Bronchial epithelial cell (primary cell): ENCODE results near the gene LCOR. TPM values are rescaled to one million over a fixed set of nuclear protein-coding genes. Genes with fewer than 3 reads are reported as not detected.

Experiments used
- DNase-seq: peaks from one replicate; pipeline ENCODE4 v3.0.0-alpha.2; 2010; ENCODE audit warnings: low read depth
- FAIRE-seq: peaks from 2 replicates; lab custom pipeline; 2011; peaks lifted over from hg19 to GRCh38; lab: Jason Lieb, UNC
- H3K27me3 ChIP-seq: 2 replicates; pipeline ENCODE4 v1.5.1; 2011; ENCODE audit warnings: low read length; ENCODE audit not compliant: control insufficient read depth, insufficient read depth
- H3K36me3 ChIP-seq: 2 replicates; pipeline ENCODE4 v1.5.1; 2011; ENCODE audit warnings: low read length; ENCODE audit not compliant: control insufficient read depth, insufficient read depth
- H3K4me3 ChIP-seq: 2 replicates; pipeline ENCODE4 v1.5.1; 2011; ENCODE audit warnings: mild to moderate bottlenecking, low read depth, low read length, control low read depth
- total RNA-seq: library from RNA; depleted of rRNA; stranded (reverse); fragments of >200 nt; gene quantifications from 2 replicates; pipeline ENCODE4 v1.2.1, GENCODE V29; 2014
- TF ChIP-seq, protein P1 (sequence below): IDR thresholded peaks from 2 replicates; pipeline ENCODE4 v1.5.1; 2011; ENCODE audit warnings: mild to moderate bottlenecking, moderate library complexity, low read length, control low read depth, inconsistent platforms; ENCODE audit not compliant: insufficient read depth, severe bottlenecking

Gene LCOR
- total RNA-seq, 1 donor from 2014 or later, result 29.5 TPM

DNA sequence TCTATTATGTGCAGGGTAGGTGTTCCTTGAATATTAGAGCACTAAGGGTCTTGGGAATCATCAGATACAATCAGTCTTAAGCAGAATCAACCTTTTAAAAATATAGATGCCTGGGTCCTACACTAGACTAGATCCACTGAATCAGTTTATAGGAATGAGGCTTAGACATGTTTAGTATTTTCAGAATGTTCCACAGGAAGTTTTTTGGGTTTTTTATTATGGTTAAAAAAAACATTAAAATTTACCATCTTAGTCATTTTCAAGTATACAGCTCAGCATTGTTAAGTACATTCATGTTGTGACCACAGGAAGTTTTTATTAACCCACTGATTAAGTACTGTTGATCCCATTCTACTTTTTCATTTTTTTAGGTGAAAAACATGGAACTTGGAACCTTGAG, 135.7 kb downstream of the LCOR start:
- TF ChIP-seq, protein P1, sequence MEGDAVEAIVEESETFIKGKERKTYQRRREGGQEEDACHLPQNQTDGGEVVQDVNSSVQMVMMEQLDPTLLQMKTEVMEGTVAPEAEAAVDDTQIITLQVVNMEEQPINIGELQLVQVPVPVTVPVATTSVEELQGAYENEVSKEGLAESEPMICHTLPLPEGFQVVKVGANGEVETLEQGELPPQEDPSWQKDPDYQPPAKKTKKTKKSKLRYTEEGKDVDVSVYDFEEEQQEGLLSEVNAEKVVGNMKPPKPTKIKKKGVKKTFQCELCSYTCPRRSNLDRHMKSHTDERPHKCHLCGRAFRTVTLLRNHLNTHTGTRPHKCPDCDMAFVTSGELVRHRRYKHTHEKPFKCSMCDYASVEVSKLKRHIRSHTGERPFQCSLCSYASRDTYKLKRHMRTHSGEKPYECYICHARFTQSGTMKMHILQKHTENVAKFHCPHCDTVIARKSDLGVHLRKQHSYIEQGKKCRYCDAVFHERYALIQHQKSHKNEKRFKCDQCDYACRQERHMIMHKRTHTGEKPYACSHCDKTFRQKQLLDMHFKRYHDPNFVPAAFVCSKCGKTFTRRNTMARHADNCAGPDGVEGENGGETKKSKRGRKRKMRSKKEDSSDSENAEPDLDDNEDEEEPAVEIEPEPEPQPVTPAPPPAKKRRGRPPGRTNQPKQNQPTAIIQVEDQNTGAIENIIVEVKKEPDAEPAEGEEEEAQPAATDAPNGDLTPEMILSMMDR, result no peak
- Histone ChIP-seq H3K4me3 (no peak overlapping the region), H3K27me3 (no peaks in the 10 kb centered on the region), H3K36me3 (no peaks in the 10 kb centered on the region)
- DNase-seq, result no peak
- FAIRE-seq, result no peak

DNA sequence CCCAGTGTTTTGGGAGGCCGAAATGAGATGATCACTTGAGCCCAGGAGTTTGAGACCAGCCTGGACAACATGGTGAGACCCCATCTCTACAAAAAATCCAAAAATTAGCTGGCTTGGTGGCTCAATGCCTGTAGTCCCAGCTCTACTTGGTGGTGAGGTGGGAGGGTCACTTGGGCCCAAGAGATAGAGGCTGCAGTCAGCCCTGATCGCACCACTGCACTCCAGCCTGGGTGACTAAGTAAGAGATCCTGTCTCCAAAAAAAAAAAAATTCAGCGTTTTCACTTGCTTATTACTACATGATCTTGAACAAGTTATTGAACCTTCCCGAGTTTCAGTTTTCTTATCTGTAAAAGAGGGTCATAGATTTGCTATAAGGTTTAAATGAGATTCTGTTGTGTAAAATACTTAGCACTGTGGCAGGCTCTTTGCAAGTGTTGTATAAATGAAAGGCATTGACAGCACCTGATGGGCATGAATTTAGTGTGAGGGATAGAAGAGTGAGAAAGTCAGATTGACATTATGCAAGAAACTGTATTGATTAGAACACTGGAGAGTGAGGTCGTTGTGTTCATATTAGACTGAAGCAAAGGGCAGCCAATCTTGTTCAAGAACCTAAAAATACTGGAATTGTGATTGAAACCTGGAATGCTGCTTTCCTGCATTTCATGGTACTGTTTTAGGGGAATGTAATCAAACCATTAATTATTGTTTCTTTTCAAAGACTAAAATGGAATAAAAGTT, 136.8 kb downstream of the LCOR start:
- no peak for DNase-seq
- H3K4me3 ChIP-seq, result no peak overlapping the region
- TF ChIP-seq, protein P1, result no peak
- no peak for FAIRE-seq
- no peaks in the 10 kb centered on the region for H3K27me3 ChIP-seq
- H3K36me3 ChIP-seq, result no peaks in the 10 kb centered on the region

DNA sequence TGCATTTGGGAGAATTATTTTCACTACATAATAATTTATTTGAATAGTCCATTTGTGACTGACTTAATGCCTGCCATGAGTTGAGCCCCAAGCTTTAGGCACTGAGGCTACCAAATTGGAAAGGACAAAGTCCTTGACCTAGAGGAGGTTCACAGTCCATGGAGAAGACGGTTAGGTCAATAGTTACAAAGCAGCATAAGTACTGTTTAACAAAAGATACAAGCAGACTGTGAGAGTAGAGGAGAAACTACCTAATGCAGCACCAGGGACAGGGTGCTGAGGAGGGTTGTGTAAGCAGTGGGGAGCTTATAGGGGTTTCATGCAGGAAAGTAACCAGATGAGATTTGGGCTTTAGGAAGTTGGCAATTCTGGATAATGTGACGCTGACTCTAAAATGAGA, 139.2 kb downstream of the LCOR start:
- DNase-seq (no peak), FAIRE-seq (no peak)
- H3K27me3 ChIP-seq, result no peaks in the 10 kb centered on the region
- no peaks in the 10 kb centered on the region for H3K36me3 ChIP-seq
- TF ChIP-seq, protein P1, result no peak
- H3K4me3 ChIP-seq, result no peak overlapping the region

DNA sequence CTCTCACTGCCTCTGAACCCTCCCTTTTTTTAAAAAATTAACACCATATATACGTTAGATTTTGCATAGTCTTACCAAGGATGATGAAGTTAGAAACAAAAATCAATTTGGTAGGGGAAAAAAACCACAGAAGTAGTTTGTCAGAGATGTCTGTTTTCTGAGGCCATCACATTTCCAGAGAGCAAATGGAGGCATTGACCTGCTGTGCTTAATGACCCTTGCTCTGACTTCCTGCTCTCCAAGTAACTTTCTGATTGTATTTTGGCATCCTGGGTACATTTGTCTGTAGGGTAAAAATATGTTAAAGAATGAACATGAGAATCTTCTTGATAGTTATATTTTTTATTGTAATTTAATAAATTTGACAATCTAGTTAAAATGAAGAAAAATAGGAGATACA, 140.2 kb downstream of the LCOR start:
- no peak for FAIRE-seq
- Histone ChIP-seq H3K36me3 (no peaks in the 10 kb centered on the region), H3K4me3 (no peak overlapping the region), H3K27me3 (no peaks in the 10 kb centered on the region)
- DNase-seq, result no peak
- TF ChIP-seq, protein P1, result no peak

DNA sequence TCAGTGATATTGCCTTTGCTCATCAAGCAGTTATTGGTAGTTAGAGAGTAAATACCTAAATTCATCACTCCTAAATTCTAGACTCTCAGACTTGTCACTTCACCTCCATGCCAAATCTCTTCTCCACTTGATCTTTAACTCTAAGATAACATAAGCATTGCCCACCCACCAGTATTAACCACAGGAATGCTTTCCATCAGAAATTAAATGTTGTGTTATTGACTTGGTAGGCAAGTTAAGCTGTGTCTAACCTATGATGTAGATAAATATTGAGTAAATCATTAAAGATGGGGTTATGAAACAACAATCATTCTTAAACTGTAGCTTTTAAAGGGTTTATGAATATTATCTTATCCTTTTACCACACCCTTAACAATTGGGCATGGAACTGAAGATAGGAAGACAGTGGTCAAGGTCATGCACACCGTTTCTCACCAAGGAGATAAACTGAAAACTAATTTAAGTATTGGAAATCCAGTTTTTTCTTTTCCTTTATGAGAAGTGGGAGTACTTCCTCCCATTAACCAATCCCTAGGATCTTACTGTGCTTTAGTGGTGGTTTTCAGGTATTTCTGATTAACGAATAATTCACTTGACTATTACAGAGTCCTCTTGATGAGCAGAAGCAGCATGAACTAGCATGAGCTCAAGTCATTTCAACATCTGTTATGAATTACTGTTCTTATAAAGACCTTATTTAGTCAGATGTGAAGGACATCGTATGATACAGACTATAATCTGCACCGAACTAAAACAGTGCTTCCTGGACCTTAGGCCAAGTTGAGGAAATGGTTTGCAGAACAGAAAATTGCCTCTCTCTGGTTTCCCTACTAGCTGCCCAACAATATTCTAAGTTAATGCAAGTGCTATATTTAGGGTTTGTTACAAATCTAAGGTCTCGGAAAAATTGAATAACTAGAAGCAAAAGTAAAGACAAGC, 142.0 kb downstream of the LCOR start:
- TF ChIP-seq, protein P1, result no peak
- no peaks in the 10 kb centered on the region for H3K27me3 ChIP-seq
- DNase-seq, result no peak
- H3K4me3 ChIP-seq, result no peak overlapping the region
- no peaks in the 10 kb centered on the region for H3K36me3 ChIP-seq
- FAIRE-seq, result no peak
